ENCODE data around the gene WDR72. TPM values are rescaled to one million over a fixed set of nuclear protein-coding genes. Genes with fewer than 3 reads are reported as not detected.

Gene WDR72
- total RNA-seq, 1 donor from 2014 or later: 0.59 TPM

GRCh38 chr15:53534105-53534839 is 225.2 kb downstream of the WDR72 start:
- no peaks in the 10 kb centered on the region for H3K36me3 Mint-ChIP-seq (ENCODE audit: low read depth, unreplicated experiment)
- DNase-seq (ENCODE audit: low spot score): no peak
- no peak overlapping the region for H3K27ac Mint-ChIP-seq (ENCODE audit: unreplicated experiment)
- no peak overlapping the region for H3K4me3 Mint-ChIP-seq (ENCODE audit: unreplicated experiment)
- H3K27me3 Mint-ChIP-seq (ENCODE audit: unreplicated experiment): no peaks in the 10 kb centered on the region
- TF ChIP-seq CTCF (IDR thresholded peaks at IDR 0.05; ENCODE audit: unreplicated experiment): no peak
- H3K9me3 Mint-ChIP-seq (ENCODE audit: unreplicated experiment): no peaks in the 10 kb centered on the region
- H3K4me1 Mint-ChIP-seq (ENCODE audit: unreplicated experiment): no peaks in the 10 kb centered on the region

DNA sequence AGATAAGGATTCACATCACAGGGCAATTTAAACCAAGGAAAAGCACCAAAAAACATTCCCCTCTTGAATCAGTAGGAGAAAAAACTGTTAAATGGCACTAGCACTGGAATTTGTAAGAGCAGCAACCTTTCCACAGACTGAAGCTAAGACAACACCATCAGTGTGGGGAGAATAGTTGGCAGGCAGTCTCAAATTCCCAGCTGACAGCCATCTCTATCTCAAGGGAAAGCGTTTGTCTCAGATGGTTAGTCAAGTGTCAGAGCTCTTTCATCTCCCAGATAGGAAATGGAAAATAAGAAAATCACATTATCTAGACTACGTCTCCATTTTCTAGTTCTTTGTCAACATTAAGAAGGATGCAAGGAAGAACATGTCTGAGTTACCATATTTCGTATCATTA is 228.7 kb downstream of the WDR72 start:
- H3K9me3 Mint-ChIP-seq (ENCODE audit: unreplicated experiment): no peaks in the 10 kb centered on the region
- H3K4me1 Mint-ChIP-seq (ENCODE audit: unreplicated experiment): no peaks in the 10 kb centered on the region
- H3K27ac Mint-ChIP-seq (ENCODE audit: unreplicated experiment): no peak overlapping the region
- no peak for TF ChIP-seq CTCF (IDR thresholded peaks at IDR 0.05; ENCODE audit: unreplicated experiment)
- no peaks in the 10 kb centered on the region for H3K27me3 Mint-ChIP-seq (ENCODE audit: unreplicated experiment)
- H3K36me3 Mint-ChIP-seq (ENCODE audit: low read depth, unreplicated experiment): no peaks in the 10 kb centered on the region
- H3K4me3 Mint-ChIP-seq (ENCODE audit: unreplicated experiment): no peak overlapping the region
- no peak for DNase-seq (ENCODE audit: low spot score)

- Mint-ChIP-seq H3K4me1 (ENCODE audit: unreplicated experiment) (no peaks in the 10 kb centered on the region), H3K27me3 (ENCODE audit: unreplicated experiment) (no peaks in the 10 kb centered on the region), H3K36me3 (ENCODE audit: low read depth, unreplicated experiment) (no peaks in the 10 kb centered on the region), H3K27ac (ENCODE audit: unreplicated experiment) (no peak overlapping the region), H3K9me3 (ENCODE audit: unreplicated experiment) (no peaks in the 10 kb centered on the region), H3K4me3 (ENCODE audit: unreplicated experiment) (no peak overlapping the region)
- no peak for DNase-seq (ENCODE audit: low spot score)
- no peak for TF ChIP-seq CTCF (IDR thresholded peaks at IDR 0.05; ENCODE audit: unreplicated experiment)
Observed at GRCh38 chr15:53527996-53528395, 231.5 kb downstream of the WDR72 start.

DNA sequence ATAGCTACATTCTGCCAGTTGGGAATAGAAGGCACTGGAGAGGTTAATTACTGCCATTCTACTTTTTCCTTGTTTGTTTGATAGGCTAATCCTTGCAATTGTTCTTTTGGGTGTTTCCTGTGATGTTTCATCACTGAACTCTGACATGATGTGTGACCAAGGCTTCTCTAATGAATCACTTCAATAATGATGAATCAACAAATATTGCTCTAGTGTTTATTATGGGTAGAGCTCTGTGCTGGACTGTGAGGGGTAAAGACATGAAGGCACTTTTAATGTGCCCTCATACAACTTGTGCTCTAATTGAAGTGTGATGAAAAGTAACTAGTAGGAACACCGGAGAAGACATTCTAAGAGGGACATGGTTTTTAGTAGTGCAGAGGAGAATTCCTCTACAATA is 233.6 kb downstream of the WDR72 start:
- no peak for DNase-seq (ENCODE audit: low spot score)
- H3K4me1 Mint-ChIP-seq (ENCODE audit: unreplicated experiment): no peaks in the 10 kb centered on the region
- no peak for TF ChIP-seq CTCF (IDR thresholded peaks at IDR 0.05; ENCODE audit: unreplicated experiment)
- no peaks in the 10 kb centered on the region for H3K9me3 Mint-ChIP-seq (ENCODE audit: unreplicated experiment)
- H3K27me3 Mint-ChIP-seq (ENCODE audit: unreplicated experiment): no peaks in the 10 kb centered on the region
- H3K4me3 Mint-ChIP-seq (ENCODE audit: unreplicated experiment): no peak overlapping the region
- H3K36me3 Mint-ChIP-seq (ENCODE audit: low read depth, unreplicated experiment): no peaks in the 10 kb centered on the region
- no peak overlapping the region for H3K27ac Mint-ChIP-seq (ENCODE audit: unreplicated experiment)

GRCh38 chr15:53522991-53523390 is 236.5 kb downstream of the WDR72 start:
- Mint-ChIP-seq H3K9me3 (ENCODE audit: unreplicated experiment) (no peaks in the 10 kb centered on the region), H3K27me3 (ENCODE audit: unreplicated experiment) (no peaks in the 10 kb centered on the region), H3K4me1 (ENCODE audit: unreplicated experiment) (no peaks in the 10 kb centered on the region), H3K36me3 (ENCODE audit: low read depth, unreplicated experiment) (no peaks in the 10 kb centered on the region), H3K27ac (ENCODE audit: unreplicated experiment) (no peak overlapping the region), H3K4me3 (ENCODE audit: unreplicated experiment) (no peak overlapping the region)
- no peak for DNase-seq (ENCODE audit: low spot score)
- TF ChIP-seq CTCF (IDR thresholded peaks at IDR 0.05; ENCODE audit: unreplicated experiment): no peak

All from endothelial cell (in vitro differentiated cells).